ENCODE results near the gene PRKACA.

Gene PRKACA

DNA sequence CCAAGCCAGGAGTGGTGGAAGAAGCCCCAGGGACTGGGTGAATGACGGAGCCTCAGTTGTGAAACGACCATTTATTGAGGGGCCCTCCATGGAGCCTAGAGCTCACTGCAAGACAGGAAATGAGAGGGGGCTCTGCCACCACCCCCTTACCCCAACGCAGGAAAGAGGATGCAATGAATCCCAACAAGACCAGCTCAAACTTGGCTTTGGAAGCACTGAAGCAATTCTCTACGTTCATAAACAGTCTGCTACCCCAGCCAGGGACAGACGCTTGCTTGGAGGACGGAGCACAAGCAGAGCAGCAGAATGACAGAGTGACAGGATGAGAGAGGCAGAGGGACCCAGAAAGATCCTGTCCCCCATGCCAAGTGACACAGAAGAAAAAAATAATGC is 1.0 kb downstream of the PRKACA start:
- DNase-seq, result no peak

DNA sequence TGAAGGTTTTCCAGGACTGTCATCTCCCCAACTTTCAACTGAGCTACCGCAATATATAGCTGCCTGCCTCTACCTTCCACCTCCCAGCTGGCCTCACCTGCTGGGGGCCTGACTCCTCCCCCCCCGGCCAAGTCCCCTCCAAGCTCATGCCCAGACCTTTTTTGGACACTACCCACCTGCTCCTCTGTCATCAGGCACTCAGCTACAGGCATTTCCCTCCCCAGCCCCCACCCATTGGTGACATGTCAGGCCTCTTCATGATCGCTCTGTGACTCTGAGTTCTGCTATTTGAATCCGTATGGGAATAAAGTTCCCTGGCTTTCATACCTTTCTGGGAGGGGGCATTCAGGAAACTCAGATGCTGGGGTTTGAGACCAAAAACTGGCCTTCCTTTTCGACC is 1.8 kb downstream of the PRKACA start:
- DNase-seq, result no peak

DNA sequence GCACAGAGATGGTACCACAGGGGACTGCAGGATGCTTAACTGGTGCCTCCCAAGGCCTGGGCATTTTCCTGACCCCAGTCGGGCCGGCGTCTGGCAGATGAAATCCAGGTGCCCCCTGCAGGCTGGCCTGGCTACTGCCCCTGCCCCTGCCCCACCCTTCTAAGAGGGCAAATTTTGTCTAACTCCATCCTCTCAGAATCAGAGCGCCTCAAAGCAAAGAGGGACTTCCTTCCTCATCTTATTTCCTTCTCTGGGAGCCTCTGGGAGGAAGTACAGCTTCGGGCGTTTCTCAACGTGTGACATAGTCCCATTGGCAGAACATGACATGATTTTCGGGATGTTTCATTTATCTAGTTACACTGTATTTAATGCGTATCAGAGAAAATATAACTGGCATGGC is 2.7 kb downstream of the PRKACA start:
- no peak for DNase-seq

DNA sequence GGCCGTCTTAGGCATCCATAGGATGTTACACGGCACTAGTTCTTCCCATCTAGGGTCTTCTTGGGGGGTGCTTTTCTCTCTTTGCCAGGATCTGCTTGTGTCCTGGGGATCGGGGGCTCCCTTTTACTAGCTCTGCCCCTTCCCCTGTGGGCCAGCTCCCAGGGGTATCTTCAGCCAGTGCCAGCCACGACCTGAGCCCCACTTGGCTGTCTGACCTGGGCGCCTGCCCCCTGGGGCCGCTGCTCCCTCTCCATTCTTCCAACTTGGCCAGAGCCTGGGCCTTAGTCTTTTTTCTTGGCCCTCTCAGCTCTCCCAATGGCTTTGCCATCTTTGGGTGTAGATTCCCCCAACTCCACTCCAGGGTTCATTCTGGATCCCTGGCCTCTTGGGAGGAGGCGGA is 3.1 kb downstream of the PRKACA start:
- DNase-seq, result no peak

DNA sequence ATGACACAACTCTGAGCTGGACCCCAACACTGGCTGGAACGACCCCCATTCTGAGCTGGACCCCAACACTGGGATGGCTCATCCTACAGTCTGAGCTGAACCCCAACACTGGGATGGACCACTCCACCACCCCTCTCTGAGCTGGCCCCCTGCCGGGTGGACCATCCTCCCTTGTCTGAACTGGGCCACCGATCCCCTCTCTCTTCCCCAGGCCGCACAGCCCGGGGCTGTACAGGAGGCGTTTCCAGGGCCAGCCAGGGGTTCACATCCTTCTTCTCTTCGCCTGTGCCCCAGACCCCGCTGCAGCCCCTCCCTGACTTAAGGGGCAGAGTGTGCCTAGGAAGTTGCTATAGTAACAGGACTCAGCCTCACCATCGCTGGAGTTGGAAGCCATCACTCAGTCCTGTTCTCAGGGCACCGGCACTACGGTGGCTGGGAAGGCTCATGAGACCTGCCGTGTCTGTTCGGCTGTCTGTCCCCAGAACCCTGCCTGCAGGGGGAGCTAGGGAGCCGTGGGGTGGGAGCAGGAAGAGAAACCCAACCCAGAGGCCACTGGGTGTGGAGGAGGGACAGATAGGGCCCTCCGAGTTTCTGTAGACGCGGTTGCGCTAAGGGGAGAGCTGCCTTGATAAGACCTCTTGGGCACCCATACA is 3.7 kb downstream of the PRKACA start:
- no peak for DNase-seq

DNA sequence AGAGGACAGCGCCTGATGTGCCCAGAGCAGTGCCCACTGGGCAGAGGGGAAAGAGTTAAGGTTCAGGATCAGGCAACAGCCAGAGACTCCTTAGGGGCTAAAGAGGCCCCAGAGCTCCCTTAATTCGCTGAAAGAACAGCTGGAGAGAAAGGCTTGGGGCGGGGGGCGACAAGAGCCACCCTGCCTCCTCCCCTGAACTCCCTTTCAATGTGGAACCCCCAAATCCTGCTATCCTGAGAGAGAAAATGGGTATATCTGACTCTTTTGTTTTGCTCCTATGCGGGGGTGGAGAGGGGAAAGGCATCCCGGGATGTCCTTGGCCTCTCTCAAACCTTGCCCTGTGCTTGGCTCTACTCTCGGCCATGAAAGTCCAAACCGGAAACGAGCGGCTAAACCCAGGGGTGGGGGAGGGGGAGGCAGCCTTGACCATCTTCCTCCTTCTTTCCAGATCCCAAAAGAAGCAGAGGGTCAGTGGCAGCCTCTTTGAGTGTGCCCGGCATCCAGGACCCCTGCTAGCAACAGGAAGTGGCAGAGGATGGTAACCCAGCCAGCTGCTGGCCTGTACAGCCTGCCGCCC is 4.7 kb downstream of the PRKACA start:
- DNase-seq, result no peak

DNA sequence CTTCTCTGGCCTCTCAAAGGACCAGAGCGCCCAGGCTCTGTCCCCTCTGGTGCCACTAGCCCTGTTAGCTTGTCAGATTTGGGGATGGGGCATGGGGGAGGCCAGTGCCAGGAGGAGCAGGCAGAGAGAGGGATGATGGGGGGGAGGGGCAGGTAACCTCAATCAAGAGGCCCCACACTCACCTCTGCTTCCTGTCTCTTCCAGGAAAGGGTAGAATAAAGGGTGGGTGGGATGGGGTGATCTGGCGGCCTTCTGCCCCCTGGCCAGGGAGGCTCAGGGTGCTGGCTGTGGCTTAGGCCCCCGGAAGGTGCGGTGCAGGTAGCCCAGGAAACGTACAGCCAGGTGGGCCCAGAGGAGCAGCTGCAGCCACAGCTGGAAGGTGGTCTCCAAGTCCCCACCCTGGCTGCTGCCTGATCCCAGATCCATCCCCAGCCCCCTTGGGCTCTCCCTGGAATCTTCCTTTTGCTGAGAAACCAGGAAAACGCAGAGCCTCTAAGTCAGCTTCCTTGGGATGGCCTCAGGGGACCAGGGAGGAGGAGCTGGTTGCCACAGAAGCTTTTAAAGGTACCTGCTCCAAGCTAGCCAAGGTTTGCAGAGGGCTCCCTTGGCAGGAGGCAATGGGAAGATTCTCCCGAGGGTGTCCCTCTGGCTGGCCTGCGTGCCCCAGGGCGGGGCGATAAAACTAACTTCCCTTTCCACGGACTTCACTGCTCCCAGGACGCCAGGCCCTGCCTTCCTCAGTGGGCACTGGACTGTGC is 5.3 kb downstream of the PRKACA start:
- DNase-seq, result no peak

DNA sequence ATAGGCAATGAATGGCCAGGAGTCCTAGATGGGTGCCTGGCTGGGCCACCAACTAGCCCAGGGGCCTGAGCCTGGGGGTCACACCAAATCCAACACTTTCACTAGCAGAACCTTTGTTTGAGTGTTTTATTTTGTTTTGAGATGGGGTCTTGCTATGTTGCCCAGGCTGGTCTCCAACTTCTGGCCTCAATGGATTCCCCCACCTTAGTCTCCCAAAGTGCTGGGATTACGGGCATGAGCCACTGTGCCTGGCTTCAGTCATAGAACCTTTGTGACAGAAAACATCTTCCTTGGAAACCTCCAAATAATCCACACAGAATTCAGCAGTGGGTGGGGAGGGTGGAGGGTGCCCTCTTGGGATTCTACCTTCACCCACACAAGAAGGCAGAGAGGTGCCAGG is 6.1 kb downstream of the PRKACA start:
- DNase-seq, result no peak

DNA sequence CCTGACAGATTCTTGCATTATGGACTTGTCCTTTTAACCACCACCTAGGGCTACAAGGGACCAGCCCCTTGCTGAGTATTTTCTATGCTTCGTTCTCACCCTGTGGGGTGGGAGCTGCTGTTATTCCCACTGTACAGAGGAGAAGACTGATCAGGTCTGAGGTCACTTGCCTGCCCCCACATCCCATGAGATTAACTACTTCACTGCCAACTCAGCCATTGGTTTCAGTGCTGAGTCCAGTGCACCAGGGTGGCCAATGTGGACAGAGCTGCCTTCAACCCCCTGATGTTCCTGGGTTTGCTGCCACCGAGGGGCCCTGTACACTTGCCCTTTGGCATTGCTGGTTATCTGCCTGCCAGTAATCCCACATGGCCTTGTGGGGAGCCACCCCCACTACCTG is 6.9 kb downstream of the PRKACA start:
- no peak for DNase-seq

DNA sequence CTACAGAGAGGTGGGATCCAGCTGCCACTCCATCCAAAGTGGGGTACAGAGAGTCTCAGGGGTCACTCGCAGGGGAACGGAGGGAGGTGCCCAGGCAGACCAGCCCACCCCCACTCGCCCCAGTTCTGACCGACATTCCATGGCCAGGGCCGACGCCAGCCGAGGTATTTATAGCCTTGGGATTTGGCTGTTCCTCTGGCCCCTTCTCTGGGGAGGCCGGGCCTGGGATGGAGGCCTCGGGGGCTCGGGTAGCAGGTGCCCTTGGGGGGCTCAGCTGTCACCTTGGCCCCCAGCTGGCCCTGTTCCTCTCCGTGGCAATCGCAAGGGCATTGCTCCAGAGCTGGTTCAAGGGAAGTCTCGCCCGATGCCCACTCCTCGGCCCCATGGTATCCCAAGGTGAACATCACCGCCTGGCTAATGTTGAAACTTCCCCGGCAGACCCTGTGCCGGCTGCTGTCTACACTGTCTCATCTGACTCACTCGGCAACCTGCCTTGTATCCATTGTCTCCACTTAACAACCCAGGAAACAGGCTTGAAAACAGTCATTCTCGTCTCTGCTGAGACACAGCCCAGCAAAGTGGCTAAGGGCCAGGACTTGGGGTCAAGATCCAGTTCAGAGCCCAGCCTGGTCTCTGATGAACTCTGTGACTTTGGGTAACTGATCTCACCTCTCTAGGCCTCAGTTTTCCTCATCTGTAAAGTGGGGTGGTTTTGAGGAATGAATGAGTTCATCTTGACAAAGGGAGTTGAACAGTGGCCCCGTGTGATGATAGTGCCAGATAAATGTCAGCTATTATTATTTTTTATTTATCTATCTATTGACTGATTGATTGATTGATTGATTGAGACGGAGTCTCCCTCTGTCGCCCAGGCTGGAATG is 9.7 kb downstream of the PRKACA start:
- DNase-seq, result no peak

DNA sequence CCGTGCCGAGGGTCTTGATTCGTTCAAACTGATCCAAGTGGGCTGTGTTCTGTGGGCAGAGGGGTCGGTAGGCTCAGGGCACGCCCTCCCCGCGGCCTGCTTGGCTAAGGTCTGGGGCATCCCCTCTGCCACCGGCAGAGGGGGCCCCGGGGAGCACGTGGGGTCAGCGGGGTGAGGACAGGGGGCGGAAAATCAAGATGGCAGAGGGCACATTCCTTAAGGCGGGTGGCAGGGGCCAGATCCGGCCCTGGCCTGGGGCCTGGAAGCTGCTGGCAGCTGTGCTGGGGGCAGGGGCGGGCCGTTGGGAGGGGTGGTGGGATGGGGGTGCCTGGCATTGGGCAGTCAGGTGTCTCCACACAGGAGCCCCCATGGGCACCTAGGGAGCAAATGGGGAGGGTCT is 10.7 kb downstream of the PRKACA start:
- no peak for DNase-seq

DNA sequence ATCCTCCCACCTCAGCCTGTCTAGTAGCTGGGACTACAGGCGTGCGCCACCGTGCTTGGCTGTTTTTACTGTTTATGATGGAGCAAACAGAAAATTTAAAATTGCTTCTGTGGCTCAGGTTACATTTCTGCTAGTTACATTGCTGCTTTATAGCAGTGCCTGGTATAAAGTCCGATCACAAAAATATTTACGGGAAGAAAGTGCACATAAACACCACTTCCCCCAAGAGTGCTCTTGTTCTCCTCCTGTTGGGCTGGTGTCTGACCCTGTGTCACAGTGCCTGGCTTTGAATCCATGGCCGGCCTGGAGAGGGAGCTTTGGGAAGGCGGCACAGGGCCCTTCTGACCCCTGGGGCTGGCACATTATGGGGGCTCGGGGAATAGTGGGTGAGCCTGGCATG is 11.9 kb downstream of the PRKACA start:
- DNase-seq, result no peak

DNA sequence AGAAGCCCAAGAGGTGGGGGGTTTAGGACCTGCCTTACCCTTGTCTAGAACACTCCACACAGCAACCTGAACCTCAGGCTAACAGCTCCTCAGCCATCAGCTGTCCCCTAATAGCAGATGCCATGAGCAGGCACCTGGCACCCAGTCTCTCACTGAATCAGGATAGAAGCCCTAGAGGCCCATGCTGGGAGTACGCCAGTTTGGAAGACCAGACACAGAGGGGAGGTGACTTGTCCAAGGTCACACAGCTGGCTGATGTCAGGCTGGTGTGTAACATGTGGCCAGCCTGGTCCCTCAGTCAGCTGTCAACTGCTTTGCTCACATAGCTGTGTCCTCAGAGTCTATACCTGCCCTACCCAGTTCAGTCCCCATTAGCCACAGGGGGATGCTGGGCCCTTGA is 14.3 kb downstream of the PRKACA start:
- DNase-seq, result no peak

DNA sequence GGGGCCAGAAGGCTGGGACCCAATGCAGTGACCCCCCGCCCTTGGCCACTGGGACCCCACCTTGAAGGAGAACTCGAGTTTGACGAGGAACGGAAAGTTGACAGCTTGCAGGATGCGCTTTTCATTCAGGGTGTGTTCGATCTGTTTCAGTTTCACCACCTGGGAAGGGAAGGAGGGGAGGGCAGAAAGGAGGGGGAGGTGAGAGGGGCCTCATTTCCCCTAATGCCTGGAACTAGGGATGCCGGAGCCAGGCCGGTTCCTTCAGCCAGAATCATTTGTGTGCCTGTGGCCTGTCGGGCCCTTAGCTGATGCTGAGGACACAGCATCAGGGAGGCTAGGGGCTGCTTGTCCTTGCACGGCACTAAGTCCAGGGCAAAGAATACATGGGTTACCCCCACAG is 14.8 kb downstream of the PRKACA start:
- no peak for DNase-seq

DNA sequence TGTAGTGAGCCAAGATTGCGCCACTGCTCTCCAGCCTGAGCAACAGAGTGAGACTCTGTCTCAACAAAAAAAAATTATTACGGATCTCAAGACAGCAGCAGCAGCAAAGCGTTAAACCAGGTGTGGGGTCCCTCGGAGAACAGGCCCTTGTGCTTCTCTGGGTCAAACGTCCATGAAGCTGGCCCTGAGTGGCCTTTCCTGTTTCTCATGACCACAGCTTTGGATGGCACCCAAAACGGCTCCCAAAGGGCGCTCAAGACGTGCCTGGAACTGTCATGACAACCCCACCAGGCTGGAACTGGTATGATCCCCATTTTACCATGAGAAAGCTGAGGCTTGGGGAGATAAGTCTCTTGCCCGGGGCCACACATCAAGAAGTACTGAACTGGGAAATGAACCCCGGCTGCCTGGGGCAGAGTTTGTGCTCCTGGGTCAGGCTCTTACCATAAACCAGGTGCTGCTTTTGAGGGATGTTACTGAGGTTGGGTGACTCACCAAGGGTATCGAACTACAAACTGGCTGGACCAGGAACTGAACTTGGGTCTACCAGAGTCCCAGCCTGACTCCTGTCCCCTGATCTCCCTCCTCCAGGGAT is 15.4 kb downstream of the PRKACA start:
- no peak for DNase-seq

DNA sequence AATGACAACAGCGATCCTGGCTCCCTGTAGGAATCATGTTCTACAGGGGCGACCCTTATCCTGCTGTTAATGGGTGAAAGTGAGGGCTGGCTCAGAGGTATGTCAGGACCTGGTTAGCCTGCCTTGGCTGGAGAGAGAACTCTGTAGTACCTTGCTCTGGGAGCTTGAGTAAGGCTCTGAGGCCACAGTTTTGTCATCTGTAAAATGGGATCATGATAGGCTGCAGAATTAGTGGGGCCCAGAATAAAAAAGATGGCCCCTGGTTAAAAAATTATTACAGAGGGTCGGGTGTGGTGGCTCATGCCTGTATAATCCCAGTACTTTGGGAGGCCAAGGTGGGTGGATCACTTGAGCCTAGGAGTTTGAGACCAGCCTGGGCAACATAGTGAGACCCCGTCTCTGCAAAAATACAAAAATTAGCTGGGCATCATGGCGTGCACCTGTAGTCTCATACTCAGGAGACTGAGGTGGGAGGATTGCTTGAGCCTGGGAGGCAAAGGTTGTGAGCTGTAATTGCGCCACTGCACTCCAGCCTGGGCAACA is 16.5 kb downstream of the PRKACA start:
- DNase-seq, result no peak

DNA sequence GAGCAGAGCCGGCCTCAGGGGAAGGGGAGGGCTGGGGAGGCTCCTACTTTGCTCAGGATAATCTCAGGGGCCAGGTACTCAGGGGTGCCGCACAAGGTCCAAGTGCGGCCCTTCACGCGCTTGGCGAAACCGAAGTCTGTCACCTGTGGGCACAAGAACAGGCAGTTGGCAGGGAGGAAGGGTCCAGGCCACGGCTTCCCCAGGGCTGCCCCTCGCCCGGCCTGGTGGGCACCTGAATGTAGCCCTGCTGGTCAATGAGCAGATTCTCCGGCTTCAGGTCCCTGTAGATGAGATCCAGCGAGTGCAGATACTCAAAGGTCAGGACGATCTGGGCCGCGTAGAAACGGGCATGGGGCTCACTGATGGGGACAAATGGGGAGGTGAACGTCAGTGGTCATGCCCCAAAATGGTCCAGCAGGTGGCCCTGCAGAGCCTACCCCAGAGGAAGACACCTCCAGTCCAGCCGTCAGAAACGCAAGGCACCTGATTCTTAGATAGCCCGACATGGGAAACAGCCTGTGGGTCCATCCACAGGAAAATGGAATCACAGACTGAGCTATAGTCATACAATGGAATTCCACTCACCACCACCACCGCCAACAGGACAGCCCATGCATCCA is 19.9 kb downstream of the PRKACA start:
- DNase-seq, result no peak

DNA sequence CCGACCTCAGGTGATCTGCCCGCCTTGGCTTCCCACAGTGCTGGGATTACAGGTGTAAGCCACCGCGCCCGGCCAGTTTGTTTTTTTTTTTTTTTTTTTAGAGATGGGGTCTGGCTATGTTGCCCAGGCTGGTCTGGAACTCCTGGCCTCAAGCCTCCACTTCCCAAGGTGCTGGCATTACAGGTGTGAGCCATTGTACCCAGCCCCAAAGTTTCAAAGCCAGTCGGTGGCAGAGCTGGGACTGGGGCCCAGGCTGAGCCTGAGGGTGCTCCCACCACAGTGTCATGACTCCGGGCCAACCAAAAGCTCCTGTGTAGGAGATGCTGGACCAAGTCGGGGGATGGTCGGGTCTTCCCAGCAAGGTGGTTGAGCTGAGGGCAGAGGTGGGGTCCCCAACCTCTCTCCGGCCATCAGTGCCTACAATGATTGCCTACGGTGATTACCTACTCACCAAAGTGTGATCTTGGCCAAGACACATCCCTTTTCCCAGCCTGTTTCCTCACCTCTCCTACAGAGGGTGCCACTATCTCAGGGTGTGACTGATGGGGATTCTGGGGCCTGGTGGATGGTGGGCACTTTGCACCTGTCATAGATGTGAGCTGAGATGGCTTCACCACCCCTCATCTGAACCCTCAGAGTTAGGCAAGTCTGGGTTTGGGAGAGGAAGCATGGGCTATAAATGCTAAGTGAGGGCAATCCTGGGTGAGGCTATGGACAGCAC is 21.1 kb downstream of the PRKACA start:
- DNase-seq, result no peak

DNA sequence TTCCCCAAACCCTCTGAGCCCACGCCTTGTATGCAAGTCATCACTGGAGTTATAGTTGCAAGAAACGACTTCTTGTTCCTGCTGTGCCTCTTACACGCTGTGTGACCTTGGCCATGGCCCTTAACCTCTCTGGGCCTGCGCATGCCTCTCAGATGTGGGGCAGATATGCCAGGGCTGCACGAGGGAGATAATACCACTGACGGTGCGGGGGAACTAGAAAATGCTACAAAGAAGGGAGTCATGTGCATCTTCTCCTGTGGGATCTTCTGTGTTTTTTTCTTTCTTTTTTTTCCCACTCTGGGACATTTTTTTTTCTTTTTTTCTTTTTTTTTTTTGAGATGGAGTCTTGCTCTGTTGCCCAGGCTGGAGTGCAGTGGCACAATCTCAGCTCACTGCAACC is 22.7 kb downstream of the PRKACA start:
- no peak for DNase-seq

DNA sequence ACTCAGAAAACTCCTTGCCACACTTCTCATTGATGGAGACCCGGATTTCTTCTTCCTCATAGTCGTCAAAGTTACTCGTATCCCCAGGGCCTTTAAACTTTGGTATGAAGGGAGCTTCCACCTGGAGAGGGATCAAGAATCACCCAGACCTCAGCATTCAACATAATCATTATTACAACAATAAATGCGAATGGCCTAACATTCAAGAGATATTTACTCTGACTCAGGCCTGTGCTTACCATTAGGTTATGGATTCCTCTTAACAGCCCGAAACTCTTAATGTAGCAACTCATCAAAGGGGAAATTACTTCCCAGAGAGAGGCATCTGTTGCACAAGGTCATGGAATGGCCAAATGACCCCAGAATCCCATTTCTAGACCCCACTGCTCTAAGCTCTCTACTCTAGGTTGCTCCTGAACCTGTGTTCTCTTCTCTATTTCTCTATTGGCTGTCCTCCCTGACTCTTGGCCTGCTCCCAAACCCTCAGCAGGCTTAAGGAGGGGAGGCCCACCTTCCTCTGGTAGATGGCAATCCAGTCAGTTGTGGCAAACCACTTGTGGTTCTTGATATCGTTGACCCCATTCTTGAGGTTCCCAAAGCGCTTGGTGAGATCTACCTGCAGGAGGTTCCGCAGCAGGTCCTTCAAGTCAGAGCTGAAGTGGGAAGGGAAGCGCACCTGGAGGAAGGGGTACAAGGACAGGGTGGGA is 24.3 kb downstream of the PRKACA start:
- DNase-seq, result no peak
